B cell (primary cell): ENCODE measurements around the gene ZNF211. TPM values are rescaled to one million over a fixed set of nuclear protein-coding genes. Genes with fewer than 3 reads are reported as not detected.
A peak's percentile ranks its signal among the peaks of the same experiment; 100 is the strongest.

Source experiments
- ATAC-seq: fragments of 200-7000 bp; cut with Tn5 transposase; one replicate; pipeline ENCODE4 v1.10.0; 2021; ENCODE audit warnings: low read depth, mild to moderate bottlenecking, moderate number of reproducible peaks, moderate library complexity
- CTCF ChIA-PET: fragments of 350-600 bp; sonication (Branson Sonifier 250); formaldehyde crosslinking; loops from one replicate; lab custom pipeline; 2021; ENCODE audit warnings: antibody characterized with exemption, inconsistent platforms; lab: Charles Lee
- POLR2A ChIA-PET: fragments of 350-600 bp; sonication (Branson Sonifier 250); formaldehyde crosslinking; loops from one replicate; lab custom pipeline; 2021; ENCODE audit warnings: antibody characterized with exemption; lab: Charles Lee
- DNase-seq: peaks from one replicate; pipeline ENCODE4 v3.0.0; 2013
- H2AFZ ChIP-seq: 2 replicates; pipeline ENCODE4 v1.6.1; 2012; ENCODE audit warnings: mild to moderate bottlenecking, low read depth, low read length; ENCODE audit not compliant: insufficient read depth, poor library complexity, severe bottlenecking
- H3K27ac ChIP-seq, 2 donors: 1 replicate in 1 of 2; 2 replicates in 1 of 2; pipeline ENCODE4 v1.5.1; 2012 to 2013; ENCODE audit warnings: low read length in 2 of 2, mild to moderate bottlenecking in 2 of 2, moderate library complexity in 1 of 2
- H3K27me3 ChIP-seq, 4 experiments: fragments of 200-600 bp in 1 of 4; sonication (generic) in 1 of 4; replicated peaks in 1 of 4; 1 replicate in 2 of 4; 2 replicates in 2 of 4; pipeline versions ENCODE4 v1.6.1 to v1.7.0; 2013 to 2016; ENCODE audit warnings: low read length in 3 of 4, mild to moderate bottlenecking in 2 of 4, mixed read lengths in 1 of 4, moderate library complexity in 1 of 4; ENCODE audit not compliant: insufficient read depth in 4 of 4, control insufficient read depth in 3 of 4; ENCODE audit errors: control extremely low read depth in 1 of 4
- H3K36me3 ChIP-seq, 2 experiments: replicated peaks in 1 of 2; 1 replicate in 1 of 2; 2 replicates in 1 of 2; pipeline versions ENCODE4 v1.6.1 to v1.7.1; 2013; ENCODE audit warnings: low read length in 1 of 2; ENCODE audit not compliant: insufficient read depth in 2 of 2, control insufficient read depth in 1 of 2; ENCODE audit errors: control extremely low read depth in 1 of 2, extremely low read depth in 1 of 2
- H3K4me1 ChIP-seq, 2 donors: fragments of 200-600 bp in 1 of 2; sonication (generic) in 1 of 2; 1 replicate in 1 of 2; 2 replicates in 1 of 2; pipeline versions ENCODE4 v1.5.1 to v1.6.1; 2013 to 2017; ENCODE audit warnings: low read length in 2 of 2; ENCODE audit not compliant: control insufficient read depth in 2 of 2, insufficient read depth in 2 of 2
- H3K4me2 ChIP-seq: replicated peaks from 2 replicates; pipeline ENCODE3; 2012; ENCODE audit warnings: mild to moderate bottlenecking, low read depth, low read length; ENCODE audit not compliant: poor library complexity, severe bottlenecking
- H3K4me3 ChIP-seq, 5 experiments: fragments of 200-600 bp in 1 of 5; sonication (generic) in 1 of 5; 1 replicate in 3 of 5; 2 replicates in 2 of 5; pipeline versions ENCODE4 v1.5.1 to v1.7.0; 2011 to 2016; ENCODE audit warnings: low read length in 4 of 5, mild to moderate bottlenecking in 4 of 5, low read depth in 2 of 5, control low read depth in 1 of 5, moderate library complexity in 1 of 5; ENCODE audit not compliant: insufficient read depth in 1 of 5; ENCODE audit errors: control extremely low read depth in 1 of 5, extremely low read depth in 1 of 5
- H3K79me2 ChIP-seq: fragments of 200-600 bp; sonication (generic); one replicate; pipeline ENCODE4 v1.6.0; 2016; ENCODE audit warnings: low read length; ENCODE audit not compliant: control insufficient read depth, insufficient read depth
- H3K9ac ChIP-seq: fragments of 200-600 bp; sonication (generic); 2 replicates; pipeline ENCODE4 v1.6.1; 2017; ENCODE audit warnings: mild to moderate bottlenecking, low read length, moderate library complexity
- H3K9me3 ChIP-seq, 3 donors: one replicate each; pipeline versions ENCODE4 v1.6.1 to v1.7.1; 2013; ENCODE audit warnings: low read length in 2 of 3; ENCODE audit not compliant: control insufficient read depth in 2 of 3, insufficient read depth in 1 of 3; ENCODE audit errors: control extremely low read depth in 1 of 3
- H4K20me1 ChIP-seq: 2 replicates; pipeline ENCODE4 v1.6.0; 2012; ENCODE audit warnings: mild to moderate bottlenecking, low read length; ENCODE audit not compliant: insufficient read depth, control insufficient read depth, poor library complexity, severe bottlenecking
- H3K27ac Mint-ChIP-seq: one replicate; pipeline ENCODE4 v1.8.0; 2021; ENCODE audit warnings: mixed read lengths
- H3K27me3 Mint-ChIP-seq: one replicate; pipeline ENCODE4 v1.8.0; 2021; ENCODE audit warnings: mixed read lengths
- H3K4me1 Mint-ChIP-seq: one replicate; pipeline ENCODE4 v1.8.0; 2021; ENCODE audit warnings: mixed read lengths
- H3K4me3 Mint-ChIP-seq: one replicate; pipeline ENCODE4 v1.8.0; 2021; ENCODE audit warnings: mixed read lengths
- H3K9me3 Mint-ChIP-seq: one replicate; pipeline ENCODE4 v1.8.0; 2022; ENCODE audit warnings: mixed read lengths; ENCODE audit not compliant: insufficient read depth
- CTCF ChIP-seq: fragments of 200-600 bp; IDR thresholded peaks from one replicate; pipeline ENCODE4 v1.8.0; 2022; ENCODE audit warnings: antibody characterized with exemption, mild to moderate bottlenecking
- EZH2 ChIP-seq: IDR thresholded peaks from 2 replicates; pipeline ENCODE4 v1.6.1; 2012; ENCODE audit warnings: borderline replicate concordance, low read depth, mild to moderate bottlenecking, moderate library complexity, low read length; ENCODE audit not compliant: insufficient read depth, poor library complexity, severe bottlenecking
- WGBS: methylation state at CpG from one replicate; pipeline ENCODE4 v1.1.5; 2013; ENCODE audit warnings: missing lambda C conversion rate; ENCODE audit not compliant: insufficient coverage; 5-methylcytosine and 5-hydroxymethylcytosine counted together
- intact Hi-C: fragments of 100-400 bp; cut with micrococcal nuclease; formaldehyde crosslinking; loops from one replicate; pipeline ENCODE4 v1.10.0; 2022
- polyA minus RNA-seq: library from RNA; depleted of rRNA, polyadenylated mRNA; stranded (reverse); fragments of >200 nt; gene quantifications from 2 replicates; pipeline ENCODE4 v1.2.3, GENCODE V29; 2012
- polyA plus RNA-seq: library from polyadenylated mRNA; depleted of rRNA; stranded (reverse); fragments of >200 nt; gene quantifications from 2 replicates; pipeline ENCODE4 v1.2.3, GENCODE V29; 2012
- total RNA-seq, 2 donors: library from RNA; stranded (reverse); fragments of 120-200 nt in 1 of 2; gene quantifications; 1 replicate in 1 of 2; 2 replicates in 1 of 2; pipeline versions ENCODE4 v1.2.3 to v1.2.4, GENCODE V29; 2013 to 2022

ZNF211 gene
- 53.5 and 53.6 TPM in 2 replicates for total RNA-seq
- total RNA-seq (2013), result 40.1 TPM
- polyA plus RNA-seq, result 22.0 and 24.4 TPM in 2 replicates
- 29.7 and 33.6 TPM in 2 replicates for polyA minus RNA-seq

- H3K27ac Mint-ChIP-seq, result peak within 1 kb of the TSS; percentile 88
- no peaks in the 10 kb centered on the region for H4K20me1 ChIP-seq
Measured at GRCh38 chr19:57632987-57633831, at the start of gene ZNF211. Gene ZNF211, plus strand, starts transcription at chr19:57633168. Its CDS starts 179 bp downstream, at chr19:57633347.

More at GRCh38 chr19:57632987-57633831, at the start of gene ZNF211:
- H3K9ac ChIP-seq, result peak within 1 kb of the TSS; percentile 90
- H3K27me3 Mint-ChIP-seq, result no peaks in the 10 kb centered on the region
- 2% methylated on average over 58 of the region's 59 CpGs for WGBS
- H3K27ac ChIP-seq, result peak within 1 kb of the TSS; percentile 70 to 80
- H3K4me2 ChIP-seq, result peak within 1 kb of the TSS; percentile 94
- TF ChIP-seq EZH2 (no peak), CTCF (no peak)
- ATAC-seq, result peak; percentile 99
- H3K36me3 ChIP-seq, result peaks cover 4 to 25% of the 10 kb centered on the region in 2 experiments
- peak within 1 kb of the TSS; percentile 67 to 95 (median 84) for H3K4me3 ChIP-seq
- peaks cover 11 to 17% of the 10 kb centered on the region in 2 donors for H3K4me1 ChIP-seq
- H3K4me3 Mint-ChIP-seq, result peak within 1 kb of the TSS; percentile 92
- CTCF ChIA-PET, result interaction anchor here (0.9 to 1.5 kb wide), 5 partner anchors 48 to 775 kb away, joined by 3 to 4 read pairs (median 3); partner anchors contain the start of genes ZNF551, ZNF584 and ZNF772
- H3K9me3 Mint-ChIP-seq, result peaks cover 13% of the 10 kb centered on the region
- POLR2A ChIA-PET, result interaction anchor here (0.6 to 1.4 kb wide), 7 partner anchors 15 to 550 kb away, joined by 3 to 6 read pairs (median 3); partner anchors contain the start of genes ZNF134, ZNF274, ZNF551 and ZNF606
- peak within 1 kb of the TSS; percentile 100 for H2AFZ ChIP-seq
- no peaks in the 10 kb centered on the region for H3K27me3 ChIP-seq
- H3K79me2 ChIP-seq, result peaks cover 17% of the 10 kb centered on the region
- peak; percentile 93 for DNase-seq
- H3K4me1 Mint-ChIP-seq, result peaks cover 22% of the 10 kb centered on the region
- H3K9me3 ChIP-seq, result peaks cover 5 to 16% (median 8%) of the 10 kb centered on the region in 3 donors
- intact Hi-C loops, result loop anchor here (1.0 to 10.0 kb wide), 10 partner anchors 19 to 645 kb away; partner anchors contain the start of genes ZNF134, ZNF416, ZNF419 and ZNF530
